DOHH2 (cell line): Measurements from ENCODE around the gene LRRC10B.

Source experiments
- EZH2phosphoT487 ChIP-seq: fragments of 200-600 bp; sonication (generic); IDR thresholded peaks from 2 replicates; pipeline ENCODE4 v1.6.1; 2017; ENCODE audit warnings: borderline replicate concordance, mild to moderate bottlenecking, antibody characterized with exemption, low read length, moderate library complexity, mixed read lengths
- TF ChIP-seq, protein P1 (sequence below): fragments of 200-600 bp; sonication (generic); IDR thresholded peaks from one replicate; pipeline ENCODE4 v1.5.1; 2014; ENCODE audit warnings: antibody characterized with exemption, mild to moderate bottlenecking, low read depth, low read length; ENCODE audit not compliant: poor library complexity, severe bottlenecking

DNA sequence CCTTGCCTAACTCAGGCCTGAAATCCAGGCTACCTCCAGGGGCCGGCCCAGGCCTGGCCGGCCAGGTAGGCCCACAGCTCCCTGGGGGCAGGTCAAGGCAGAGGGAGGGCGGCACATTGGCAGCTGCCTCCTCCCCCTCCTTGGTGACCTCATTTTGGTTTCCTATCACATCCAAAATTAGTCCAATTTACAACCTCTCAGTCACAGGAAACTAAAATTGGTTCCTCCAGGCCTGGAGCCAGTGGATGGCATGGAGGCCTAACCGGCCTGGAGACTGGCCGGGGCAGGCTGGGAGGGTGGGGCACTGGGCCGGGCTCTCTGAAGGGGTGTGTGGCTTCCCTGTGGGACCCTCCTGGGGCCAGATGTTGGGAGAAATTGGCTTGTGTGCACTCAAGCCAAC lies 35.9 kb downstream of the LRRC10B start:
- TF ChIP-seq, protein P1, sequence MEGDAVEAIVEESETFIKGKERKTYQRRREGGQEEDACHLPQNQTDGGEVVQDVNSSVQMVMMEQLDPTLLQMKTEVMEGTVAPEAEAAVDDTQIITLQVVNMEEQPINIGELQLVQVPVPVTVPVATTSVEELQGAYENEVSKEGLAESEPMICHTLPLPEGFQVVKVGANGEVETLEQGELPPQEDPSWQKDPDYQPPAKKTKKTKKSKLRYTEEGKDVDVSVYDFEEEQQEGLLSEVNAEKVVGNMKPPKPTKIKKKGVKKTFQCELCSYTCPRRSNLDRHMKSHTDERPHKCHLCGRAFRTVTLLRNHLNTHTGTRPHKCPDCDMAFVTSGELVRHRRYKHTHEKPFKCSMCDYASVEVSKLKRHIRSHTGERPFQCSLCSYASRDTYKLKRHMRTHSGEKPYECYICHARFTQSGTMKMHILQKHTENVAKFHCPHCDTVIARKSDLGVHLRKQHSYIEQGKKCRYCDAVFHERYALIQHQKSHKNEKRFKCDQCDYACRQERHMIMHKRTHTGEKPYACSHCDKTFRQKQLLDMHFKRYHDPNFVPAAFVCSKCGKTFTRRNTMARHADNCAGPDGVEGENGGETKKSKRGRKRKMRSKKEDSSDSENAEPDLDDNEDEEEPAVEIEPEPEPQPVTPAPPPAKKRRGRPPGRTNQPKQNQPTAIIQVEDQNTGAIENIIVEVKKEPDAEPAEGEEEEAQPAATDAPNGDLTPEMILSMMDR, result no peak
- no peak for TF ChIP-seq EZH2phosphoT487
